Right ventricle myocardium inferior (tissue), 1 donor: Measurements from ENCODE around the gene CMSS1. TPM values are rescaled to one million over a fixed set of nuclear protein-coding genes. Genes with fewer than 3 reads are reported as not detected.
"Not testable (repeated sequence)": the region's sequence is repeated elsewhere in the genome, so short reads cannot be mapped to it uniquely, and the experiment has no call there.

Experiments
- ATAC-seq: fragments of 200-7000 bp; cut with Tn5 transposase; one replicate; pipeline ENCODE4 v1.9.1; 2020; ENCODE audit warnings: mild to moderate bottlenecking, moderate library complexity
- DNase-seq: peaks from one replicate; pipeline ENCODE4 v3.0.0; 2021; ENCODE audit errors: missing footprints
- intact Hi-C: fragments of 100-400 bp; cut with DNase I; formaldehyde crosslinking; loops from one replicate; pipeline ENCODE4 v1.11.0; 2022
- total RNA-seq: library from RNA; stranded (reverse); fragmentation: NEBNext Ultra II Directional; extraction: Animal tissue kit (Norgen Biotek cat#: 25700); gene quantifications from one replicate; pipeline ENCODE4 v1.2.1, GENCODE V29; 2021
- donor health status: DM: no; HTN: yes; CAD: no; lungs with severe emphysema.

CMSS1 gene
- total RNA-seq, 1 donor from 2014 or later = 37.0 TPM

DNA sequence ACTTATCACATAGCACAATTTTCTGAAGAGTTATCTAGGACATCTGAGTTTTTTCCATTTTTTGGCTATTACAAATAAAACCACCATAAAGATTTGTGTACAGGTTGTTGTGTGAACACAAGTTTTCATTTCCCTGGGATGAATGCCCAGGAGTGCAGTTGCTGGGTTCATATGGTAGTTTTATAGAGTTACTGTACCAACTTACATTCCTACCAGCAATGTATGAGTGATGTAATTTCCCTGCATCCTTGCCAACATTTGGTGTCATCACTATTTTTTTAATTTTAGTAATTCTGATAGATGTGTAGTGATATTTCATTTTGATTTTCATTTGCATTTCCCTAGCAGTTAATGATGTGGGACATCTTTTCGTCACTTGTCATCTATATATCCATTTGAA, 276.2 kb downstream of the CMSS1 start:
- no peak for ATAC-seq
- intact Hi-C loops = no loop called here
- no peak for DNase-seq

DNA sequence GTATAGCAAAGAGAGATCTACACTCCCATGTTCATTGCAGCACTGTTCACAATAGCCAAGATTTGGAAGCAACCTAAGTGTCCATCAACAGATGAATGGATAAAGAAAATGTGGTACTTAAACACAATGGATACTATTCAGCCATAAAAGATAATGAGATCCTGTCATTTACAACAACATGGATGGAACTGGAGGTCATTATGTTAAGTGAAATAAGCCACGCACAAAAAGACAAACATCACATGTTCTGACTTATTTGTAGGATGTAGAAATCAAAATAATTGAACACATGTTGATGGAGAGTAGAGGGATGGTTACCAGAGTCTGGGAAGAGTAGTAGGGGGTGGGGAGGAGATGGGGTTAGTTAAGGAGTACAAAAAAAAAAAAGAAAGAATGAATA, 278.6 kb downstream of the CMSS1 start:
- intact Hi-C loops, DNase-seq, ATAC-seq: not testable (repeated sequence)

DNA sequence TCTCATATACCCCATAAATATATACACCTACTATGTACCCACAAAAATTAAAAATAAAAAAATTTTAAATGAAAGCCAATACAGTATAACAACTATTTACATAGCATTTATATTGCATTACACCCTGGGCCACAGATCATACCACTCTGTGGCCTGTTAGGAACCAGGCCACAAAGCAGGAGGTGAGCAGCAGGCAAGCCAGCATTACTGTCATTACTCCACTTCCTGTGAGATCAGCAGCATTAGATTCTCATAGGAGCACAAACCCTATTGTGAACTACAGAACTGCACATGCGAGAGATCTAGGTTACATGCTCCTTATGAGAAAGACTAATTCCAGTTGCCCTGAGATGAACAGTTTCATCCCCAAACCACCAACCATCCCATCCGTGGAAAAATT, 279.2 kb downstream of the CMSS1 start:
- no peak for DNase-seq
- intact Hi-C loops = no loop called here
- no peak for ATAC-seq

DNA sequence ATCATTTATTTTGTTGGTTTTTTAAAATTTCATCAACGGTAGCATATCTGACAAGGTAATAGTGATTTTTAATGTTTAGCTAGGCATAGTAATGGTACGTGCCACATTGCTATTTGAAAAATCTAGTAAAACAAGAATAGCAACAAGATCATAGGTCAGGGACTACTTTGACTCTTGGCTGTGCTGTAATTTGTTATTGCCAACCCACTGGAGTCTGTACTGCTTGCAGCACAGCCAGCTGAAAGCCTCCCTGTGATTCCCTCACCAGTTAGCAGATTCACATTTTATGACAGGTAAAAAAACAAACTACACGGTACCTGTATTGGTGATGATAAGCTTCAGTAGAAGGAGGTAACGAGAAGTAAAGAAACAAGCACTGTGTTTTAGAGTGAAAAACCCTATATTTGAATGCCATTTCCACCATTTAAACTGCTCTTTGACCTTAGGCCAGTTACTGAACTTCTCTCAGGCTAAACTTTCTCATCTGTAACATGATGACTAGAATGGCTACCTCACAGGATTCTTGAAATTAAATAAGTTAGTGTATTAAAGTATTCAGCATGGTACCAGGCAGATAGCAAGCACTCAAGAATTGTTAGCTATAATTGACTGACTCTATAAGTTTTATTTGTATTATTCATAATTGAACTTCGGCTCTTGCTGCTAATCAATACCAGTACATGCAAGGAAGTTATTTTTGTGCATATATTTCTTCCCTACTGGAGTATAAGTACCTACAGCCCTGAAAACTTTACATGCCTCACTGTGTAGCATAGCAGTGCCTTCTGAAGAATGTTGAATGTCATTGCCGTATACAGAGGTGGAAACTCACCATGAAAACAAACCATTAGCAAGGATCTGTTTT, 280.5 kb downstream of the CMSS1 start:
- intact Hi-C loops = no loop called here
- ATAC-seq (peak; percentile 89), DNase-seq (no peak)

DNA sequence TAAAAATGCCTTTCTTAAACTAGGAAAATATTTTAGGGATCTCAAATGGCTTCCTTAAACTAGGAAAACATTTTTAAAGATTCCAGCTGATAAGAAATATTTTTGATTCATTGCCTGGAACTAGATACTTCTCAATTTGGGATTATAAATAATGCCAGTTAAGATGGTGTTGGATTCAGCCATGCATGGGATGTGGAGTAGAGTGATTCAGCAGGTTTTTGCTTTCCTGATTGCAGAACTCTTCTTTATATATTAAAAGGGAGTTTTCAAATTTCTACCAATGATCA, 281.1 kb downstream of the CMSS1 start:
- ATAC-seq = no peak
- intact Hi-C loops = no loop called here
- no peak for DNase-seq

DNA sequence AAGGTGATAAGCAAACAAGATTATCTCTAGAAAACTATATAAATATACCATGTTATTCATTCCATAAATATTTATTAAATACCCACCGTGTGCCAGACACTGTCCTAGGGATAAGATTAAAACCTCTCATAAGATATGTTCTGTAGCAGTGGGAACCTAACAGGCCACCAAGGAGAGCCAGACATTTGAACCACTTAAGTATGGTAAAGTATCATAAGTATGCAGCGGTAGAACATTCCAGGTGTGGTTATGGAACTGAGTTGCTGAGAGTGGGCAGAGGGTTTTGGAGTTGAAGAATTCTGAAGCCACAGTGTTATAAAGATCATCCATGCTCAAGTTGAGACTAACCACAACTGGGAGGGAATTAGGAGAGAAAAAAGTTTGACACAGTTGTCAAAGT, 282.0 kb downstream of the CMSS1 start:
- ATAC-seq (no peak), DNase-seq (no peak)
- intact Hi-C loops = no loop called here

DNA sequence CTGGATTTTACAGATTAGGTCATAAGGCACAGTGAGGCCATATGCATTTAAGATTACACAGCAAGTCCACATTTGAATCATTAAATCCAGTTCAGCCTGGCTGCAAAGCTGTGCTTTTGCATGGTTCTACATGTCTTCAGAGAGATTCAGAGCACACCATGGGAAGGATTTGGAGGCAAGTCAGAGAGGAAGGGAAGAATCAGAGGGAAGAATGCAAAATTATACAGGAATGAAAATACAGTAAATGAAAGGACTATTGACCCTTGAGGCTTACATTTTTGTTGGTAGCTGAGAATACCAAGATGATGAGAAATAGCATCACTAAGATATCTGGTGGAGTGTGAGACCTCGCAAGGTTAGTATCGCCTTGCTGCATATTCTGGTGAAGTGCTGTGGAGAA, 282.8 kb downstream of the CMSS1 start:
- DNase-seq (no peak), ATAC-seq (no peak)
- intact Hi-C loops = no loop called here

DNA sequence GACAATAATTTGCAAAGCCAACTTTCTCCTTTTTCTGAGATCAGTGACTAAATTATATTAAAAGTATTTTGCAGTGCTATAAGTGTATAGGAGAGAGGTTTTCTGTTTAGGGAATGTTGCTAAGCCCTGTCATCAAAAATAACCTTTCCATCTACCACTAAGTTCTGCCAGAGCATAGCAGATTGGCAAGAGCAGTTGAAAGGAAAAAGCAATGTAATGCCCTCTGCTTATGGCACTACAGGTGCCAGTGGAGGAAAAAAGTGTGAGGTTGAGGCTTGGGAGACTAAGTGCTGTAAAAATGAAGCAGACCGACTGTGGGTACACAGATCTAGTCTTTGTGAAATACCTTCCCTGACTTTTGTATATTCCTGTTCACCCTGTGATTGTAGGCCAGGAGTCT, 285.1 kb downstream of the CMSS1 start:
- intact Hi-C loops = no loop called here
- ATAC-seq (peak; percentile 51), DNase-seq (no peak)

DNA sequence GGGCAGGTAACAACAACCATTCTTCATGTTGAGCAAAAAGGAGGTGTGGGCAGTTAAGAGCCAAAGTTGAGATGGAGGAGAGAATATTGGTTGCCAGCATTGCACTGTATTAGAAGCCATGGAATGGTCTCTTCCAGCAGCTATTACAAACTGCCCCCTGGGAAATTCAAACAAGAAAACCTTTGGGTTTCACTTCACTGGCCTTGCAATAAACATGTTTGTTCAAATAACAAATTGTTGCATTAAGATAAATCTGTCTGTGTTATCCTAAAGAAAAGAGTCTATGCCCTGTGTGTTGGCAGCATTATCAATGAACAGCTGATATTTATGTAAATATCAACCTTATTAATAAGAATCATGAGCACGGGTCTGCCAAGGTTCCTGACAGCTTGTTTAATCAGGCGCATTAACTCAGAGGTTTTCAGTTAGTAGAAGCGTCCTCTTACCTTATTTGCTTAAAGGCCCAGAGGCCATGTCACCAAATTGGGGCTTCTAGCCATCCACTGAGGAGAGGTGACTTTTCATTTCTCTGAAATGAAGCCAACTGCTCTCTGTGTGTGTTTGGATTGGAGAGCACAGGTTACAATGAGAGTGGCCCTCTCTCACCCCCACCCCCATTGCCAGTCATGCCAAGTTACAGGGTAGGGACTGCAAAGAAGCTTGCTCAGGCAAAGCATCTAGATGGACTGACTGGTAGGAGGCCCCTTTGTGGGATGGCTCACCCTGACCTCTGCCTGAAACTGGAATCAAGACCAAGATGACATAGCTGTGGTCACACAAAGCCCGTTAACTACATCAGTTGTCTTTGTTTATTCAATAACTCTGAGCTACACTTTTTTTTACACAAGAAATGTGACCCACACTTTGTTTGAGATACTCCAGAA, 286.1 kb downstream of the CMSS1 start:
- DNase-seq = no peak
- no peak for ATAC-seq
- intact Hi-C loops = no loop called here

DNA sequence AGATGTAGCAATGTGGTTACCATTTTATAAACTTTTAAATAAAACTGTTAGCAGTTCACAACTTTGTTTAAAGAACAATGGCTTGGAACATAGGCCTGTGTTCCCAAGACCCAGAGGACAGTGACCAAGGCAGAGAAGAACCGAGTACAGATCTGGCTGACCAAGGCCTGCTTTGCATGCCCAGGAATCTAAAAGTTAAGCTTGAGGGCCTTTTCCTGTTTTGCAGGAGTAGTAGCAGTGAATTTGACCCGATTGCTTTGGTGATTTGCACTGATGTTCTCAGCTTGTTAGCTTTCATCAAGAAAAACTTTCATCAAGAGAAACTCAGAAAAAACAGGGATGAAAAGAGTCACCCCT, 286.8 kb downstream of the CMSS1 start:
- no peak for ATAC-seq
- intact Hi-C loops = no loop called here
- no peak for DNase-seq

DNA sequence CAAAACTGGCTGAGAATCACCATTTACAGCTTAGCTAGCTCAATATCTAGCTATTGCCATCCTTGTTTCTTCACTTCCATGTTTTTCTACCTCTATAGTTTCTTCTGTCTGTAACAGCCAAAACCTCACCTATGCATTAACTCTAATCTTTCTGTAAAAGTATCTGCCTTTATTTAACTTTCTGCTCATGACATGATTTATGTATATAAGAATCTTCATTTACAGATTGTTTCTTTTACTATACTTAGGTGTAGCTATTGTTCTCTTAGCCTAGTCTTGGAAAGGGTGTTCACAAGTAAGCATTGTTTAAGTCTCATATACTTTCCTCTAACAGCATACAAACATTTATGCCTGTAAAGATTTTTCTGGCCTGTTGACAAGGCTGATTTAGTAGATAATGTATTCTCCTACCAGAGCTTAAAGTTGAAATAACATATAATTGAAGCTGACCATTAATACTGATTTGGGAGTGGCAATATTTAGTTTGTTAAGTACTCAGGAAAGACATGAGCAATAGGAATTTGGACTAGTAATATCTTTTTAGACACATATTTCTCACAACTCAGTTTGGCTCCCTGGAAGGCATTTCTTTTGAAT, 287.3 kb downstream of the CMSS1 start:
- DNase-seq (no peak), ATAC-seq (no peak)
- intact Hi-C loops = no loop called here

DNA sequence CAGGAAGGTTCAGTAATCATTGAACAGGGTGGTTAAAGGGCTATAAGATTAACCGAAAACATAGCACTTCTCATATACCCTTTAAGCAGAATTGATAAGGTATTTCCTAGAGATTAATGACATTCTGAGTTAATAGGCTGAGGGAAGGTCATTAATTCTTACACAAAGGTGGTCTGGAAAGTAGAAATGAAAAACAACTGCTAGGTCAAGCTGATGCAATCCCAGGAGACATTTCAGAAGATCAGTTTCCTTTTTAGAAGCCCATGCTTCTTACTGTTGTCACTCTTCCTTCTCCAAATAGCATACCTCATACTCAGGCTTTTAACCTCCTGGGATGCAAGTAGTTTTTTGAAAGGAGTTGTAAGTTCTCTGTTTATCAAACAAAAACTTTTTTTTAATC, 287.8 kb downstream of the CMSS1 start:
- no peak for ATAC-seq
- DNase-seq = no peak
- intact Hi-C loops = no loop called here

DNA sequence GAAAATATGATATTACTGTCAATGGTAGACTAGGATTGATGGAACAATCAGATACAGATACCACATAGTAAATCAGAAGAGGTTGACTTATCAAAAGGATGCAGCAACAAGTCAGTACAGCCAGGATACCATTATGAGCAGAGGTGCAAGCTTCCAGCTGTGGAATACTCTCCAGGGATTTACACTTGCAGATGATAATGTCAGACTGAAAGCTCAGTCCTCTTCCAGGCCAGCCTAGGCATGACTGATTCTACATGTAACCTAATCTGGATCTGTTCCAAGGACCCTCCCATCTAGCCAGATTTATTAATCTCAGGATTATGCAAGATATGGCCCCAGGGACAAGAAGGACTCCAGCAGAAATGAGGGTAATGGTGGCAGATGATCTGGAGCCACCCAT, 288.4 kb downstream of the CMSS1 start:
- DNase-seq (no peak), ATAC-seq (no peak)
- intact Hi-C loops = no loop called here

DNA sequence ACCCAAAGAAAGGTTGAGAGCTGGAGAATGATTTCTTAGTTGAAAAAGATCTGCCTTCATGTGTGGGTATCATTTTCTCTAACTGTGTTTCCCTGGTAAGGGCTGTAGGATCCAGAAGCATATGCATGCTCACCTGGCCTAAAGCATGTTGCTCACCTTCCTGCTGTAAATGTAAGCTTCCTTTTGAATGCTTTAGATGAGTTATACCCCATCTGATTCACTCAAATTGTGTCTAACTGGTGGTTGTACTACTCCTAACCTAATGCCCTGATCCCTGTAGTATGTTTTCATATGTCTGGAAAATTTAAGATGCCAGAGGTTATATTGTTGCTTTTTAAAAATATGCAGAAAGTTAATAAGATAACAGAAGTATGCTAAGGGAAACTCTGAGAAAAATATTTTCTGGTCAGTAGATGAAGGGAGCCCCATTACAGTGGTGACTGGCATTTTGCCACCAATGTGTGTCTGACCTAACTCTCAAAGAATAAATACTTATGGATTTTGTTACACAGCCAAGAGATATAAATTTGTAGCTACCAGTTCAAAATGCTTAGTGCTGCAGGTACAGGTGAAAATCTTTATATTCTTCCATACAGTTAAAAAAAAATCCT, 289.0 kb downstream of the CMSS1 start:
- DNase-seq = no peak
- intact Hi-C loops = no loop called here

DNA sequence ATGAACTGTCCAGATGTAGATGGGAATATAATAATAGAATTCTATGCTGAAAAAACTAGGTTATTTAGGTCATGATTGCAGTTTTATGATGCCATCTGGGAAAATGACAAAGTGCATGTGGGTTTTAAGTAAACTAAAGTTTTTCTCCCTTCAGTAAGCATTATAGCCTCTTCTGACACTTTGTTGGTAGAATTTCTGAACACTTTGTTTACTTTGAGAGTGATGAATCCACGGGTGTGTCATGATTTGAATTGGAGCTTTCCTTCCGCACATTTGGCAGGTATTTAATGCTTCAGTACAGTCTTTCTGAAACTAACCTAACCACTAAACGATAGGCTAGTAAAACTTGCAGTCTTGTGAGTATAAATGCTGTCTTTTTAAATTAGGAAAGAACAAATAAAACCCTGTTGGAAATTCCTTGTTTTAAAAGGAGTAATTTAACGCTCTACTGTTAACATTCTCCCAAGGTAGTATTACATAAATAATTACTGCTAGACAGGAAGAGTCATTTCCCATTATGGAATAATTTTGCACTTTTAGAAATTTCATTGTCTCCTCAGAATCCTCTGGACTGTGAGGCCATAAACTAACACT, 289.7 kb downstream of the CMSS1 start:
- intact Hi-C loops = no loop called here
- DNase-seq = no peak
- ATAC-seq = no peak

More for the DNA sequence above, 289.0 kb downstream of the CMSS1 start:
- ATAC-seq = no peak

DNA sequence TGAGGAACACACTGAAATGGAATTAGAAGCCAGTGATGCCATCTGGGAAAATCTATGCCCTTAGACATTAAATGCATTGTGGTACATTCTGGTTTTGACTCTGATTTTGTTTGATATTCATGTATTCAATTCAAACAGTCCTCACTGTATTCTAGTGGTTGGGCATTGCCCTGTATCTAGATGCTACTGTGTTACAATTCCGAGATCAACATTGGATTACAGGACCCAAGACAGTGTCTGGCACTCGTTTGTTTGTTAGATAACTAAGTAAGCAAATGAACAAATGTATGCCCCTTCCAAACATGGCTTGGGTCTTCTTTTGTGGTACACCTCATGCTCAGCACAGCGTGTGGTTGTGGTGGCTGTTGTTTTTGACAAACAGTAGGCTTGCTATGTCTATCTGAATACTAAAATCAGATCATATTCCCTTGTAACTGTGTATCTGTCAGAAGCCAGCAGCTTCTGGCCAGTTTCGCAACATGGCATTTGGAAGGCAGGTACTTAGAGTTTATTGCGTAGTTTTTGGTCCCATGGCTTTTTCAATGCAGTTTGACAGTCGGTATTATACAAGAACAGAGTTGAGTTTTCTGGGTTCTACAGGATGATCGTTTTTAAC, 290.9 kb downstream of the CMSS1 start:
- intact Hi-C loops = no loop called here
- DNase-seq = no peak
- no peak for ATAC-seq

DNA sequence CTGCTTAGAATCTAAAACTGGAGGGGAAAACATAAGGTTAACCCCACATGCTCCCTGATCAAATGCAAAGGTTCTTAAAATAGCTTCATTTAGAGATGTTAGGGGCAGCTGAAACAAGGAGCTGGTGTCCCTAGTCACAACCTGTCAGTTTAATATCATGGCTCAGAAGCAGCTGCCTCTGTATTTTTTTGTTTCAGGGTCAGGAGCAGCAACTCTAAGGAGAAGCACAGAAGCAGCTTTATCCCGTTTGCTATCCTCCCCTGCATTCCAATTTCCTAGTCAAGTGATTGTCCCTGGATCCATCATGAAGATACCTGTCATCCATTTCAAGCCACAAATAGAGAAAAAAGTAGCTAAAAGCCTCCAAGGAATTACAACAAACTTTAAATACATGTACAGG, 292.5 kb downstream of the CMSS1 start:
- DNase-seq = no peak
- ATAC-seq = no peak
- intact Hi-C loops = no loop called here

DNA sequence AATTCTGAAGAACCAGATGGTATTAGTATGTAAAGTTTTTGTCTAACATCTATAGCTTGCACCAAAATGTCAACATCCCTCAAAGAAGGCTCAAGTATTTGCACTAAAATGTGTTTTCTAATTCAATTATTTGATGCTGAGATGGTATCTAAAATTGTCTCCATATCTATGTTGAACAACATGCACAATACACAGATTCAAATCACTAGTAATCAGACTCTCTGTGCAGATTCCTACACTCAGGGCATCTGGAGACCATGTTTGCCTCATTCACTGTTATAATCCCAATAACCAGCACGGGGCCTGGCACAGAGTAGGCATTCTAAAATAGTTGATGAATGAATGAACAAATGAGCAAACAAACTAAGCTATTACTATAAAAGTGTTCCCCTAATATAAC, 294.1 kb downstream of the CMSS1 start:
- intact Hi-C loops = no loop called here
- no peak for ATAC-seq
- no peak for DNase-seq
